HEK293T (cell line): ENCODE measurements around the gene KL.

Experiments used
- CTCF ChIA-PET: fragments of 350-600 bp; formaldehyde crosslinking; extraction: SDS; loops from one replicate; lab custom pipeline; 2021; ENCODE audit warnings: antibody characterized with exemption, inconsistent platforms; lab: Yijun Ruan, JAX
- POLR2A ChIA-PET: fragments of 350-600 bp; formaldehyde crosslinking; extraction: SDS; loops from one replicate; lab custom pipeline; 2020; ENCODE audit warnings: antibody characterized with exemption, inconsistent platforms; lab: Yijun Ruan, JAX
- DNase-seq: peaks from one replicate; pipeline ENCODE4 v3.0.0; 2012; ENCODE audit warnings: mixed read lengths; ENCODE audit errors: extremely low spot score
- ARNT ChIP-seq: fragments of 450-650 bp; IDR thresholded peaks from 2 replicates; pipeline ENCODE4 v1.6.1; 2017; ENCODE audit warnings: mild to moderate bottlenecking
- BHLHE40 ChIP-seq: fragments of 450-650 bp; IDR thresholded peaks from 2 replicates; pipeline ENCODE4 v1.6.1; 2016; ENCODE audit warnings: mild to moderate bottlenecking, moderate library complexity, borderline replicate concordance
- CTBP1 ChIP-seq: fragments of 450-650 bp; IDR thresholded peaks from 2 replicates; pipeline ENCODE4 v1.6.1; 2016; ENCODE audit warnings: borderline replicate concordance
- ELF4 ChIP-seq: fragments of 450-650 bp; IDR thresholded peaks from 2 replicates; pipeline ENCODE4 v1.6.1; 2017; ENCODE audit warnings: antibody characterized with exemption
- FOXA1 ChIP-seq: fragments of 450-650 bp; IDR thresholded peaks from 2 replicates; pipeline ENCODE4 v1.6.1; 2016; ENCODE audit warnings: mild to moderate bottlenecking
- FOXK2 ChIP-seq: fragments of 450-650 bp; IDR thresholded peaks from 2 replicates; pipeline ENCODE4 v1.6.1; 2016; ENCODE audit warnings: mild to moderate bottlenecking
- FOXM1 ChIP-seq: fragments of 450-650 bp; IDR thresholded peaks from 2 replicates; pipeline ENCODE4 v1.6.1; 2017; ENCODE audit warnings: mild to moderate bottlenecking, borderline replicate concordance
- HDGF ChIP-seq: fragments of 450-650 bp; IDR thresholded peaks from 2 replicates; pipeline ENCODE4 v1.6.1; 2017; ENCODE audit warnings: antibody characterized with exemption, borderline replicate concordance
- L3MBTL2 ChIP-seq: fragments of 450-650 bp; conservative IDR thresholded peaks from 2 replicates; pipeline ENCODE4 v1.6.1; 2016; ENCODE audit warnings: mild to moderate bottlenecking
- LEF1 ChIP-seq: fragments of 450-650 bp; IDR thresholded peaks from 2 replicates; pipeline ENCODE4 v1.6.1; 2017; ENCODE audit warnings: mild to moderate bottlenecking, borderline replicate concordance
- NFRKB ChIP-seq: fragments of 450-650 bp; IDR thresholded peaks from 2 replicates; pipeline ENCODE4 v1.6.1; 2016; ENCODE audit warnings: mild to moderate bottlenecking, moderate library complexity
- SP1 ChIP-seq: fragments of 450-650 bp; IDR thresholded peaks from 2 replicates; pipeline ENCODE4 v1.6.1; 2017
- SUZ12 ChIP-seq: fragments of 450-650 bp; IDR thresholded peaks from 2 replicates; pipeline ENCODE4 v1.6.1; 2016; ENCODE audit warnings: mild to moderate bottlenecking
- TARDBP ChIP-seq: fragments of 450-650 bp; IDR thresholded peaks from 2 replicates; pipeline ENCODE4 v1.6.1; 2016
- ZNF384 ChIP-seq: fragments of 450-650 bp; IDR thresholded peaks from 2 replicates; pipeline ENCODE4 v1.6.1; 2016
- TF ChIP-seq, protein P1 (sequence below): fragments of 450-650 bp; IDR thresholded peaks from 2 replicates; pipeline ENCODE4 v1.6.1; 2016

Gene KL

DNA sequence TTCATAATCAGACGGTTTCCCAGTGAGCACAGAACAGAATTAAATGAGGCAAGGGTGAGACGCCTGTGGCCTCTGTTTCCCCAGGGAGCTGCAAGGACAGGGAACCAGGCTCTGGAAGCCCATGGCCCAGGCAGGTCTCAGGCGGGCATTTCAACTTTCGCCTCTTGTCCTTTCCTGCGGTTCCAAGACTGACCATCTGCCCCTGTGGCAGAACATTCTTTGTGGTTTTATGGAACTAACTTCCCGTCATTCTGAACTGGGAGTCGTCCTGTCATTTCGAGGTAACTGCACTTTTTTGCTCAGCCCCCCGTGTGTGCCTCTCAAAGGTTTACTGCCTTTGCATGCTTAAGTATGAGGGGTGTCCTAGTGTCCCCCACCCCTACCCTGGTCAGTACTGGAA, 70.9 kb downstream of the KL start:
- TF ChIP-seq NFRKB (no peak), ZNF384 (no peak)
- POLR2A ChIA-PET = no interaction called here
- CTCF ChIA-PET = interaction anchor here (0.9 kb wide), 1 partner anchor 43 kb away, joined by 3 read pairs; no protein-coding TSS in a partner anchor

DNA sequence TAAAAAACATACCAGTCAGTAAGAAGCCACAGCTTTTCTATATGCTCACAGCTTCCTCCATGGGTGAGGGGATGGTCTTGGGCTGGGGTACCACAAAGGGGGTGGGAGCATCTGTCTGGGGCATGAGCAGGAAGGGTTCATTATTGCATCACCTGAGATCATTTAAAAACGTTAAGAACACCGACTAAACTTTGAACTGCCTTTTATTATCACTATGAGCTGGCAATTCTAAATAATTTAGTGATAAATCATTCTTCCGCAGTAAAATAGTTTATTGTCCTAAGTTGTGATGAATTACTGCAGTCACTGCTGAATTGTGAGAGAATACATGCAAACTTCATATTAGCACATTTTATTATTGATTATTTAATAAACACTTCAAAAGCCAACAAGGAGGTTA, 71.6 kb downstream of the KL start:
- POLR2A ChIA-PET = no interaction called here
- no peak for DNase-seq
- CTCF ChIA-PET = no interaction called here
- no peak for TF ChIP-seq SUZ12
- TF ChIP-seq ZNF384 = no peak

More for the DNA sequence above, 70.9 kb downstream of the KL start:
- no peak for DNase-seq

DNA sequence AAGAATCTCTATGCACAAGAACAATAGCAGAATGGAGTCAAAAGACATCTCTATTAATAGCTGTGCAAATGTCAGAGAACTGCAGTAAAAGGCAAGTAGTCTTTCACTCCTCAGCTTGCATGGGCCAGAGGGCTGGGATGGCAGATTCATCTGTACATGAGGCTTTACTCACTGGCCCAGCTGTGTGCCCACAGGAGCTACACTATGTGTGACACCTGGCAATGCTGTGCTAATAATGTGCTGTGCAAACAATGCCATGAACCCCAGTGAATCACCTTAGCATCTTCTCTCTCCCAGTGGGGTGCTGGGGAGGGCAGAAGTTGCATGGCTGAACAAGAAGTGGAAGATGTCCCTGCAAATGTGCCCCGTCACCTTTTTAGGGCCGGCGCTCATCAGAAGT, 73.1 kb downstream of the KL start:
- no peak for TF ChIP-seq FOXA1
- TF ChIP-seq NFRKB = no peak
- TF ChIP-seq ARNT = no peak
- TF ChIP-seq TARDBP = no peak
- TF ChIP-seq FOXK2 = no peak
- TF ChIP-seq HDGF = no peak
- TF ChIP-seq SP1 = no peak
- TF ChIP-seq ZNF384 = no peak
- no peak for TF ChIP-seq LEF1
- ChIA-PET CTCF (no interaction called here), POLR2A (no interaction called here)
- no peak for DNase-seq

DNA sequence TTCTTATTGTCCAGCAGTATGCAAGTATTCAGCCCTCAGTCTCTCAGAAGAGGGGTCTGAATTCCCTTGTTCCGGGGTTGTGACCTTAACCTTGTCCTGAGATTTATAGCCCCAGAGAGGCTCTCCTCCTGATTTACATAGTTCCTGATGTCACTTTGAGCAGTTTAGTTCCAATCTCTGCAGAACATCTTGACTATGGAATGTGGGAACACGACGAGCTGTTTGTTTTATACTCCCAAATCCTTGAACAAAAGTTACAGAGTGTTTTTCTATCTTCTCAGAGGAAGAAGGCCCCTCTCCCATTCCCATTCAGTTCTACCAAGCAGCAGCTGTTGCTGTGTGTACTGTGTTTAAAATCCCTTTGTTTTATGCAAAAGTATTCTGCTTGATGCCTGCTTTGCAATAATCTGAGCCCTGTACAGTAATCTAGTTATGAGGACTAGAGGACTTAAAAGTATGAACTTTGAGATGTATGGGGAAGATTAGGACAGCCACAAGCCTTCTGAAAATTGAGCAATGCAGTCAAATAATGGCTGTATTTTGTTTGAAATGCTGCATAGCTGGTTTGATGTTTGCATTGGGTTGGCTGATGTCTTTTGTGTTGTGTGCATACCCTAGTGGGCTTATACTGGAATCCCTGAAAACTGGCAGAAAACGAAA, 74.7 kb downstream of the KL start:
- CTCF ChIA-PET = no interaction called here
- TF ChIP-seq TARDBP (no peak), SP1 (no peak), HDGF (no peak), ELF4 (no peak), CTBP1 (no peak), ARNT (no peak)
- TF ChIP-seq, protein P1, sequence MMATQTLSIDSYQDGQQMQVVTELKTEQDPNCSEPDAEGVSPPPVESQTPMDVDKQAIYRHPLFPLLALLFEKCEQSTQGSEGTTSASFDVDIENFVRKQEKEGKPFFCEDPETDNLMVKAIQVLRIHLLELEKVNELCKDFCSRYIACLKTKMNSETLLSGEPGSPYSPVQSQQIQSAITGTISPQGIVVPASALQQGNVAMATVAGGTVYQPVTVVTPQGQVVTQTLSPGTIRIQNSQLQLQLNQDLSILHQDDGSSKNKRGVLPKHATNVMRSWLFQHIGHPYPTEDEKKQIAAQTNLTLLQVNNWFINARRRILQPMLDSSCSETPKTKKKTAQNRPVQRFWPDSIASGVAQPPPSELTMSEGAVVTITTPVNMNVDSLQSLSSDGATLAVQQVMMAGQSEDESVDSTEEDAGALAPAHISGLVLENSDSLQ = no peak
- POLR2A ChIA-PET = no interaction called here
- no peak for DNase-seq

DNA sequence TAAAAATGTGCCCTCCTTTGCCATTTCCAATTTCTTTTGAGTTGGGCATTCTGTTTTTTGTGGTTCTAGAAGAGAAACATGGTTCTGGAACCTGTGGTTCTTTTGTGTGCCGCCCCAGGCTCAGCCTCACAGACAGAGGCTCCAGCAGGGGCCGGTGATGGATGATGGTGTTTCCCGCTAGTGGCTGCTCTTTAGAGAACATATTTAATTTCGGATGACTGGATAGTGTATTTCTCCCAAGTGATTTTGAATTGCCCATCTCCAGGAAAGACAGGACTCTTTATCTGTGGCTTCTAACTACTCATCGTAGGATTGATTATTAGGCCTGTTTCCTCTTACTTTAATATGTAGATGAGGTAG, 75.2 kb downstream of the KL start:
- DNase-seq = no peak
- POLR2A ChIA-PET = no interaction called here
- no peak for TF ChIP-seq FOXA1
- no peak for TF ChIP-seq ZNF384
- TF ChIP-seq ELF4 = no peak
- TF ChIP-seq SP1 = no peak
- TF ChIP-seq FOXM1 = no peak
- TF ChIP-seq L3MBTL2 = no peak
- TF ChIP-seq CTBP1 = no peak
- TF ChIP-seq BHLHE40 = no peak
- TF ChIP-seq, protein P1 = no peak
- no peak for TF ChIP-seq LEF1
- CTCF ChIA-PET = no interaction called here

DNA sequence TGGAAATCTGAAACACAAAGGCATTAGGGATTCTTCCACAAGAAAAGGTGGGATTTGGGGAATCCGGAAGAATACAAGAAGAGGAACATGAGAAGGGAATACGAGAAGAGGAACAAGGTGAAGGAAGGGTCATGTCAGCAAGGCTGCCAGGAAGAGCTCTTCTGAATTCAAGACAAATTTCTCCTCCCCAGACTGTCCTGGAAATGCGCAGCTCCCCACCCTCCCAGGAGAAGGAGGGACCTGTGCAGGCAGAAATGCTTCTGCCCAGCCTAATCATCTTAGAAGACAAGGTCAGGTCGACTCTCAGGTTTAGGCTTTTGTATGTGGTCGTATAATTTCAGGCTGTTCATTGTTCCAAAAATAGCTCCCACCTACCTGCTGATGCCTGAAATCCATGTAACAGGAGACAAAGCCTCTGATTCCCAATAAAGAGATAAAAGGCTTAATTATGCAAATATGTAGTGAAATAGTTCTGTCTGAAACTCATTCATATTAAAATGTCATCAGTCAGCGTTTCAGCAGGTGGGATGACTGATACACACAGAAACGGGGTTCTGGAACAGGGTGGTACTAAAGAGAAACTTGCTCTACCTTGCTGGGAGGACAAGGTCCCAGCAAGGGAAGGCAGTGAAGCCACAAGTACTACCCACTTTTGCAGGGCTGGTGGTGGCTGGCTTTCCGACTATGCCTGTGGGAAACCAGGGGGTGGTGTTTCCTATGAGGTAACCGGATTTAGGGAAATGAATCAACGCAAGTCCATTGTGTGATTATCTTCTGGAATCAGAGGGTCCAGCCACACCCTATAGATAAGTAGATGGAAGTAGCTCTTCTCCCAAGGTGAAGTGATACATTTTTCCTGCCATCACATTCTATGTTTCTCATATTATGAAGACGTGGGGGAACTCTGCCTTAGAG, 76.1 kb downstream of the KL start:
- TF ChIP-seq CTBP1 = no peak
- TF ChIP-seq BHLHE40 = no peak
- no peak for TF ChIP-seq NFRKB
- no peak for TF ChIP-seq L3MBTL2
- POLR2A ChIA-PET = no interaction called here
- DNase-seq = no peak
- CTCF ChIA-PET = no interaction called here

DNA sequence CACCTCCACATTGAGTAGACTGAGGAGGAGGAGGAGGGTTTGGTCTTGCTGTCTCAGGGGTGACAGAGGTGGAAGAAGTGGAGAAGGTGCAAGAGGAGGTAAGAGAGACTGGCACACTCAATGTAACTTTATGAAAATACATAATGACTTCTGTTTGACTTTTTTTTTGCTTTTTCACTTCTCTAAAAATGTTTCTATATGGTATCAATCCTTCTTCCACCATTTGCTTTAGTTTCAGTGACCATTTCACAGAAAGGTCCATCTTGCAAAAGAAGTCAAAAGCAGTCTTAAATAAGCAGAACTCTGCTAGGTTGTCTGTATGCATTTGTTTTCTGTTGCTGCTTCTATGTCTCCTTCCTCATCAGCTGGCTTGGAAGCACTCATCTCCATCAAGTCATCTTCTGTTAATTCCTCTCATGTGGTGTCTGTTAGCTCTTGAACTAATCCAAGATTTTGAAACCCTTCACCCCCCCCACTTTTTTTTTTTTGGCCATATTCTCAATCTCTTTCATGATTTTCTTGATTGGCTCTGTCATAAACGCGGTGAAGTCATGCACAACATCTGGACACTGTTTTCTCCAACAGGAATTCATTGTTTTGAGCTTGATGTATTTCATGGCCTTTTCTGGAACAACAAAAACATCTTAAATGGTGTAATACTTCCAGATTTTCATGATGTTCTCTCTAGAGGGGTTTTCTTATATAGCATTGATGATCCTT, 80.8 kb downstream of the KL start:
- ChIA-PET POLR2A (no interaction called here), CTCF (no interaction called here)
- no peak for DNase-seq
- TF ChIP-seq SP1 (no peak), ELF4 (no peak), FOXK2 (no peak), ZNF384 (no peak), HDGF (no peak), CTBP1 (no peak), L3MBTL2 (no peak), FOXM1 (no peak), LEF1 (no peak), ARNT (no peak), NFRKB (no peak), BHLHE40 (no peak), SUZ12 (no peak), FOXA1 (no peak), TARDBP (no peak)
- TF ChIP-seq, protein P1 = no peak
